OCI-LY1 (cell line): ENCODE results near the gene HDAC11.

Experiments
- H2AFZ ChIP-seq: fragments of 200-600 bp; sonication (generic), shearing (Covaris generic); 2 replicates; pipeline ENCODE4 v1.6.0; 2014; ENCODE audit warnings: antibody characterized with exemption, mild to moderate bottlenecking, low read length
- H3F3A ChIP-seq: fragments of 200-600 bp; sonication (generic), shearing (Covaris generic); 2 replicates; pipeline ENCODE4 v1.6.0; 2014; ENCODE audit warnings: mild to moderate bottlenecking, antibody characterized with exemption, low read length, moderate library complexity; ENCODE audit not compliant: insufficient read depth
- H3K27ac ChIP-seq: fragments of 200-600 bp; sonication (generic); 2 replicates; pipeline ENCODE4 v1.5.1; 2014; ENCODE audit warnings: low read length, mixed run types, mild to moderate bottlenecking, low read depth; ENCODE audit not compliant: poor library complexity, severe bottlenecking
- H3K27me3 ChIP-seq: fragments of 200-600 bp; sonication (generic); 2 replicates; pipeline ENCODE4 v1.6.0; 2014; ENCODE audit warnings: antibody characterized with exemption, mild to moderate bottlenecking, low read length, moderate library complexity; ENCODE audit not compliant: insufficient read depth
- H3K36me3 ChIP-seq: fragments of 200-600 bp; sonication (generic); 2 replicates; pipeline ENCODE4 v1.6.1; 2014; ENCODE audit warnings: mild to moderate bottlenecking, antibody characterized with exemption, low read length, moderate library complexity, mixed read lengths; ENCODE audit not compliant: insufficient read depth
- H3K4me1 ChIP-seq: fragments of 200-600 bp; sonication (generic); 2 replicates; pipeline ENCODE4 v1.5.1; 2014; ENCODE audit warnings: mild to moderate bottlenecking, low read length, moderate library complexity; ENCODE audit not compliant: insufficient read depth, severe bottlenecking
- H3K4me2 ChIP-seq: fragments of 200-600 bp; sonication (generic), shearing (Covaris generic); 2 replicates; pipeline ENCODE4 v1.6.1; 2014; ENCODE audit warnings: low read length
- H3K4me3 ChIP-seq: fragments of 200-600 bp; sonication (generic); 2 replicates; pipeline ENCODE4 v1.5.1; 2014; ENCODE audit warnings: low read length, low read depth, mild to moderate bottlenecking, mixed read lengths; ENCODE audit not compliant: poor library complexity, severe bottlenecking
- H3K79me2 ChIP-seq: fragments of 200-600 bp; shearing (Covaris generic); 2 replicates; pipeline ENCODE4 v1.6.1; 2016; ENCODE audit warnings: mixed run types, low read length, mixed read lengths; ENCODE audit not compliant: insufficient read depth
- H3K9ac ChIP-seq: fragments of 200-600 bp; sonication (generic), shearing (Covaris generic); 2 replicates; pipeline ENCODE4 v1.6.1; 2014; ENCODE audit warnings: mild to moderate bottlenecking, low read length, mixed read lengths
- H3K9me2 ChIP-seq: fragments of 200-600 bp; sonication (generic), shearing (Covaris generic); 2 replicates; pipeline ENCODE4 v1.6.1; 2014; ENCODE audit warnings: low read depth, mild to moderate bottlenecking, low read length, mixed read lengths
- H3K9me3 ChIP-seq: fragments of 200-600 bp; shearing (Covaris generic); 2 replicates; pipeline ENCODE4 v1.6.1; 2014; ENCODE audit warnings: low read length, mixed read lengths
- H4K20me1 ChIP-seq: fragments of 200-600 bp; sonication (generic), shearing (Covaris generic); 2 replicates; pipeline ENCODE4 v1.6.0; 2016; ENCODE audit warnings: mild to moderate bottlenecking, low read length; ENCODE audit not compliant: insufficient read depth
- EZH2 ChIP-seq: fragments of 200-600 bp; sonication (generic), shearing (Covaris generic); IDR thresholded peaks from 2 replicates; pipeline ENCODE4 v1.8.0; 2017; ENCODE audit warnings: borderline replicate concordance, mixed run types, mild to moderate bottlenecking, antibody characterized with exemption, low read length, moderate library complexity, mixed read lengths
- TF ChIP-seq, protein P1 (sequence below): fragments of 200-600 bp; sonication (generic), shearing (Covaris generic); IDR thresholded peaks from 2 replicates; pipeline ENCODE4 v1.5.1; 2017; ENCODE audit warnings: mild to moderate bottlenecking, antibody characterized with exemption, low read length, moderate library complexity, mixed read lengths

Gene HDAC11

DNA sequence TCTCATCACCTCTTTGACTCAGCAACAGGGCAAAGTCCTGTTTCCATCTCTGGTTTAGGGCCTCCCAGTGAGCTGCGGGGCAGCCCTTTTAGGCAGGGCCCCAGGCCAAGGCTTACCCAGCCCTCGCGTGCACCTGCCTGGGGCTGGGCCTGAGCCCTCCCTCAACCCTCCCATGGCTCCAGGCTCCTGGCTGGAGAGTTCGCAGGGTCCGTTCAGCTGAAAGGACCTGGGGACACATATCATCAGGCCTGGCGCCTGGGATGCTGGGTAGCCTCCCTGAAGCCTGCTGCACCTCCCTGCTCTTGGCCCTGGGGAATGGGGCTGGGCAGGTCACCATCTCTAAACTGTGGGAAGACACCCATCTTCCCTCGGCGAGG, 29.7 kb downstream of the HDAC11 start:
- no peak for TF ChIP-seq EZH2
- TF ChIP-seq, protein P1, sequence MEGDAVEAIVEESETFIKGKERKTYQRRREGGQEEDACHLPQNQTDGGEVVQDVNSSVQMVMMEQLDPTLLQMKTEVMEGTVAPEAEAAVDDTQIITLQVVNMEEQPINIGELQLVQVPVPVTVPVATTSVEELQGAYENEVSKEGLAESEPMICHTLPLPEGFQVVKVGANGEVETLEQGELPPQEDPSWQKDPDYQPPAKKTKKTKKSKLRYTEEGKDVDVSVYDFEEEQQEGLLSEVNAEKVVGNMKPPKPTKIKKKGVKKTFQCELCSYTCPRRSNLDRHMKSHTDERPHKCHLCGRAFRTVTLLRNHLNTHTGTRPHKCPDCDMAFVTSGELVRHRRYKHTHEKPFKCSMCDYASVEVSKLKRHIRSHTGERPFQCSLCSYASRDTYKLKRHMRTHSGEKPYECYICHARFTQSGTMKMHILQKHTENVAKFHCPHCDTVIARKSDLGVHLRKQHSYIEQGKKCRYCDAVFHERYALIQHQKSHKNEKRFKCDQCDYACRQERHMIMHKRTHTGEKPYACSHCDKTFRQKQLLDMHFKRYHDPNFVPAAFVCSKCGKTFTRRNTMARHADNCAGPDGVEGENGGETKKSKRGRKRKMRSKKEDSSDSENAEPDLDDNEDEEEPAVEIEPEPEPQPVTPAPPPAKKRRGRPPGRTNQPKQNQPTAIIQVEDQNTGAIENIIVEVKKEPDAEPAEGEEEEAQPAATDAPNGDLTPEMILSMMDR = no peak
- Histone ChIP-seq H3K79me2 (no peaks in the 10 kb centered on the region), H3K27ac (no peak overlapping the region), H3K4me2 (no peak overlapping the region), H3K9me3 (no peaks in the 10 kb centered on the region), H3K36me3 (no peaks in the 10 kb centered on the region), H3K9ac (no peak overlapping the region), H3K4me3 (no peak overlapping the region), H3K27me3 (no peaks in the 10 kb centered on the region), H3F3A (no peaks in the 10 kb centered on the region), H4K20me1 (no peaks in the 10 kb centered on the region), H2AFZ (no peak overlapping the region), H3K9me2 (no peaks in the 10 kb centered on the region), H3K4me1 (no peaks in the 10 kb centered on the region)

DNA sequence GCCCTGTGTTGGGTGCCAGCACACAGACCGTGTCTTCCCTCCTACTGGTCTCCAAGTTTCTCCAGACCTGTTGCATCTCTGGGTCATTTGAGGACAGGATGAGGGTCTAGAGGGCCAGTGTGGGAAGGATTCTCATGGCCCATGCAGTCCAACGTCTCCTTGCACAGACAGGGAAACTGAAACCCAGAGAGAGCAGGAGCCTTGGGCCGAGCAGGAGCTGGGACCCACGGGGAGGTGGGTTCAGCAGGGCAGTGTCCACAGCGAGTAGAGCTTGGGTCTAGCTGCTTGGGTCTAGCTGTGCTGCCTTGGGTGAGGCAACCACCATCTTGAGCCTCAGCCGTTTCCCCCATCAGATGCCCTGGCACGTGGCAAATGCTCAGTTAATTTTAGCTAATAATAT, 32.3 kb downstream of the HDAC11 start:
- H3K79me2 ChIP-seq = no peaks in the 10 kb centered on the region
- TF ChIP-seq, protein P1 = no peak
- no peak for TF ChIP-seq EZH2
- no peaks in the 10 kb centered on the region for H3K36me3 ChIP-seq
- no peak overlapping the region for H3K27ac ChIP-seq
- H3K27me3 ChIP-seq = no peaks in the 10 kb centered on the region
- H3K4me2 ChIP-seq = no peak overlapping the region
- no peaks in the 10 kb centered on the region for H4K20me1 ChIP-seq
- H3K9ac ChIP-seq = no peak overlapping the region
- no peaks in the 10 kb centered on the region for H3K9me3 ChIP-seq
- no peak overlapping the region for H3K4me3 ChIP-seq
- H3F3A ChIP-seq = no peaks in the 10 kb centered on the region
- H2AFZ ChIP-seq = no peak overlapping the region
- H3K4me1 ChIP-seq = no peaks in the 10 kb centered on the region
- no peaks in the 10 kb centered on the region for H3K9me2 ChIP-seq

- no peaks in the 10 kb centered on the region for H3K27me3 ChIP-seq
- no peaks in the 10 kb centered on the region for H3K9me3 ChIP-seq
- H3K4me3 ChIP-seq = no peak overlapping the region
- H3F3A ChIP-seq = no peaks in the 10 kb centered on the region
- H3K4me2 ChIP-seq = no peak overlapping the region
- TF ChIP-seq, protein P1 = no peak
- TF ChIP-seq EZH2 = no peak
- no peak overlapping the region for H3K27ac ChIP-seq
- H3K4me1 ChIP-seq = no peaks in the 10 kb centered on the region
- H3K79me2 ChIP-seq = no peaks in the 10 kb centered on the region
- no peak overlapping the region for H3K9ac ChIP-seq
- H3K36me3 ChIP-seq = no peaks in the 10 kb centered on the region
- no peak overlapping the region for H2AFZ ChIP-seq
- no peaks in the 10 kb centered on the region for H4K20me1 ChIP-seq
- H3K9me2 ChIP-seq = no peaks in the 10 kb centered on the region
Observed at GRCh38 chr3:13513051-13513912, 33.2 kb downstream of the HDAC11 start.
